DMS53 (cell line): Measurements from ENCODE around the gene RNF187.

Experiments used
- DNase-seq: peaks from one replicate; lab custom pipeline; 2025; lab: John Stamatoyannopoulos, UW

Gene RNF187

GRCh38 chr1:228544921-228545591 lies 57.9 kb downstream of the RNF187 start:
- no peak for DNase-seq
